DND-41 (cell line): ENCODE measurements around the gene COMMD4.
"Not testable (repeated sequence)": the region's sequence is repeated elsewhere in the genome, so short reads cannot be mapped to it uniquely, and the experiment has no call there.

ENCODE experiments used
- ATAC-seq: fragments of 200-7000 bp; cut with Tn5 transposase; 3 replicates; pipeline ENCODE4 v1.9.1; 2021; ENCODE audit warnings: low read depth; ENCODE audit not compliant: insufficient read depth
- DNase-seq: peaks from one replicate; pipeline ENCODE4 v3.0.0-alpha.2; 2020
- H2AFZ ChIP-seq: 2 replicates; pipeline ENCODE4 v1.6.0; 2012; ENCODE audit warnings: low read depth, low read length
- H3K27ac ChIP-seq: 2 replicates; pipeline ENCODE4 v1.5.1; 2012; ENCODE audit warnings: low read length, inconsistent platforms
- H3K27me3 ChIP-seq: fragments of 200-600 bp; sonication (generic); 2 replicates; pipeline ENCODE4 v1.6.0; 2012; ENCODE audit warnings: low read length, mild to moderate bottlenecking, inconsistent platforms; ENCODE audit not compliant: insufficient read depth, poor library complexity
- H3K36me3 ChIP-seq: 2 replicates; pipeline ENCODE4 v1.5.1; 2012; ENCODE audit warnings: low read length, inconsistent platforms; ENCODE audit not compliant: insufficient read depth
- H3K4me1 ChIP-seq: 2 replicates; pipeline ENCODE4 v1.5.1; 2012; ENCODE audit warnings: mild to moderate bottlenecking, low read length; ENCODE audit not compliant: insufficient read depth
- H3K4me2 ChIP-seq: 2 replicates; pipeline ENCODE4 v1.6.0; 2012; ENCODE audit warnings: mild to moderate bottlenecking, moderate library complexity, low read length, inconsistent platforms; ENCODE audit not compliant: insufficient read depth
- H3K4me3 ChIP-seq, 2 experiments: fragments of 200-600 bp in 1 of 2; shearing (Covaris generic) in 1 of 2; 2 replicates each; pipeline ENCODE4 v1.5.1; 2012 to 2016; ENCODE audit warnings: inconsistent platforms in 2 of 2, low read length in 2 of 2, mild to moderate bottlenecking in 2 of 2, low read depth in 1 of 2, moderate library complexity in 1 of 2
- H3K79me2 ChIP-seq: 2 replicates; pipeline ENCODE4 v1.6.0; 2012; ENCODE audit warnings: low read length, inconsistent platforms; ENCODE audit not compliant: insufficient read depth
- H3K9ac ChIP-seq: 2 replicates; pipeline ENCODE4 v1.6.0; 2012; ENCODE audit warnings: low read depth, mild to moderate bottlenecking, inconsistent platforms, low read length, moderate library complexity
- H3K9me3 ChIP-seq: 2 replicates; pipeline ENCODE4 v1.5.1; 2012; ENCODE audit warnings: low read length, moderate library complexity, mild to moderate bottlenecking, inconsistent platforms; ENCODE audit not compliant: insufficient read depth, severe bottlenecking
- H4K20me1 ChIP-seq: 2 replicates; pipeline ENCODE4 v1.6.0; 2012; ENCODE audit warnings: low read length; ENCODE audit not compliant: insufficient read depth
- CTCF ChIP-seq: IDR thresholded peaks from 2 replicates; pipeline ENCODE4 v1.5.1; 2012; ENCODE audit warnings: borderline replicate concordance, low read length, moderate library complexity, mild to moderate bottlenecking; ENCODE audit not compliant: poor library complexity, severe bottlenecking; ENCODE audit errors: extremely low read depth
- EZH2 ChIP-seq: IDR thresholded peaks from 3 replicates; pipeline ENCODE4 v1.6.1; 2012; ENCODE audit warnings: borderline replicate concordance, low read depth, mild to moderate bottlenecking, moderate library complexity, low read length, inconsistent platforms; ENCODE audit not compliant: severe bottlenecking

The COMMD4 gene

GRCh38 chr15:75302318-75302717, 33.5 kb upstream of the COMMD4 start:
- Histone ChIP-seq H4K20me1 (no peaks in the 10 kb centered on the region), H3K4me2 (no peak overlapping the region), H3K9ac (no peak overlapping the region), H3K27me3 (no peaks in the 10 kb centered on the region), H3K9me3 (no peaks in the 10 kb centered on the region), H2AFZ (no peak overlapping the region), H3K79me2 (no peaks in the 10 kb centered on the region), H3K4me1 (no peaks in the 10 kb centered on the region), H3K27ac (no peak overlapping the region), H3K36me3 (no peaks in the 10 kb centered on the region), H3K4me3 (no peak overlapping the region)
- no peak for ATAC-seq
- DNase-seq, result no peak
- TF ChIP-seq EZH2 (no peak), CTCF (no peak)

GRCh38 chr15:75302753-75303152, 33.1 kb upstream of the COMMD4 start:
- not testable (repeated sequence) for H4K20me1 ChIP-seq, H3K4me3 ChIP-seq, H3K9me3 ChIP-seq, H3K4me1 ChIP-seq, DNase-seq, H3K79me2 ChIP-seq, ATAC-seq, H2AFZ ChIP-seq, H3K9ac ChIP-seq, H3K4me2 ChIP-seq, H3K27ac ChIP-seq, H3K27me3 ChIP-seq, H3K36me3 ChIP-seq

GRCh38 chr15:75306188-75306587, 29.7 kb upstream of the COMMD4 start:
- DNase-seq, result no peak
- H3K4me3 ChIP-seq, result no peak overlapping the region
- H3K79me2 ChIP-seq, result no peaks in the 10 kb centered on the region
- no peaks in the 10 kb centered on the region for H4K20me1 ChIP-seq
- H3K9me3 ChIP-seq, result no peaks in the 10 kb centered on the region
- ATAC-seq, result no peak
- no peaks in the 10 kb centered on the region for H3K4me1 ChIP-seq
- no peak overlapping the region for H3K9ac ChIP-seq
- no peak for TF ChIP-seq EZH2
- TF ChIP-seq CTCF, result no peak
- no peak overlapping the region for H3K27ac ChIP-seq
- H3K36me3 ChIP-seq, result no peaks in the 10 kb centered on the region
- H3K4me2 ChIP-seq, result no peak overlapping the region
- peaks cover 7% of the 10 kb centered on the region for H3K27me3 ChIP-seq
- no peak overlapping the region for H2AFZ ChIP-seq

GRCh38 chr15:75307778-75308390, 28.0 kb upstream of the COMMD4 start:
- Histone ChIP-seq H3K9ac (no peak overlapping the region), H3K4me1 (no peaks in the 10 kb centered on the region), H3K79me2 (no peaks in the 10 kb centered on the region), H3K27ac (no peak overlapping the region), H3K4me2 (no peak overlapping the region), H3K27me3 (peaks cover 7% of the 10 kb centered on the region), H3K4me3 (no peak overlapping the region), H2AFZ (no peak overlapping the region), H3K36me3 (no peaks in the 10 kb centered on the region), H3K9me3 (no peaks in the 10 kb centered on the region), H4K20me1 (no peaks in the 10 kb centered on the region)
- TF ChIP-seq EZH2, result no peak
- peak; percentile 49 for TF ChIP-seq CTCF
- DNase-seq (peak; percentile 6), ATAC-seq (no peak)
